Astrocyte of the spinal cord (primary cell): Measurements from ENCODE around the gene CD79A.

Source experiments
- DNase-seq: peaks from one replicate; pipeline ENCODE4 v3.0.0; 2011; ENCODE audit warnings: low read depth, low spot score
- H3K4me3 ChIP-seq: 2 replicates; pipeline ENCODE4 v1.5.1; 2011; ENCODE audit warnings: low read depth, mild to moderate bottlenecking, low read length, moderate library complexity
- CTCF ChIP-seq: IDR thresholded peaks from 2 replicates; pipeline ENCODE4 v1.5.1; 2012; ENCODE audit warnings: low read depth, mild to moderate bottlenecking, low read length, inconsistent platforms
- in situ Hi-C: cut with HindIII; loops from 2 replicates; pipeline ENCODE4 v1.10.0; 2017; ENCODE audit warnings: low sequenced_read_pairs

The CD79A gene

GRCh38 chr19:41929536-41930071 lies 52.5 kb downstream of the CD79A start:
- in situ Hi-C loops, result no loop called here
- DNase-seq, result no peak
- no peak for TF ChIP-seq CTCF
- no peak overlapping the region for H3K4me3 ChIP-seq

DNA sequence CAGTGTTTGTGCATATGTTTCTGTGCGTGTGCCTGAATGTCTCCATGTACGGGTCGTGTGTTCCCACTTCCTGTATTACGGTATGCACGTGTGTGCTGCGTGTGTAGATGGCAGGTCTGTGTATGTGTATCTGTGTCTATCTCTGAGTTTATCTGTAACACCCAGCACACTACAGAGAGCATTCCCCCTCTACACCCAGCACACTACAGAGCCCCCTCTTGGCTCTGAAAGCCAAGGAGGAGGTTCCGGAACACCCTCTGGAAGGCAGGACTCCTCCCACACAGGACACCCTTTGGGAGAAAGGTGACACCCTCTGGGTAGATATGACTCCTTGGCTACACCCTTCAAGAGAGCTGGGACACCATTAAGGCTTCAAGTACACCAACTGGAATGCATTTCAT lies 53.2 kb downstream of the CD79A start:
- no peak for TF ChIP-seq CTCF
- no peak overlapping the region for H3K4me3 ChIP-seq
- no peak for DNase-seq
- in situ Hi-C loops, result no loop called here
